ENCODE results near the gene ADAMTS4. TPM values are rescaled to one million over a fixed set of nuclear protein-coding genes. Genes with fewer than 3 reads are reported as not detected.

ADAMTS4 gene
- total RNA-seq, 1 experiment from 2014 or later = 31.6 TPM

DNA sequence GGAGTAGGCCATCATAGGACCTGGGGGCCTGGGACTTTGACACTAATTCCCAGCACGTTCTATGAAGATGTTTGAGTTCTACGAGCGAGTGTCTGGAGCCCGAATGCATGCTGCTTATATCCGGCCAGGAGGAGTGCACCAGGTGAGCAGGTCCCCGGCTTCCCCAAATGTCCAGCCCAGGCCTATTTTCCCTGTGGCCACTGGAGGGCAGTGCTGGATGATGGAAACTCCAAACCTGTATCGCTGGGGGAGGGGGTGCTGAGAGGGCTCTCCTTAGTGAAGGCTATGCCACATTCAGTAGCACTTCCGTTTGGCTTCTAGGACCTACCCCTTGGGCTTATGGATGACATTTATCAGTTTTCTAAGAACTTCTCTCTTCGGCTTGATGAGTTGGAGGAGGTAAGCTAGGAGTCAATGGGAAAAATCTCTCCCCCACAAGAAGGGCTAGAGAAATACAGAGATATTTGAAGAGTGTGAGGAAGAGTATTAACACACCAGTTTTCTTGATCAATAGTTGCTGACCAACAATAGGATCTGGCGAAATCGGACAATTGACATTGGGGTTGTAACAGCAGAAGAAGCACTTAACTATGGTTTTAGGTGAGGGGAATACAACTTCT lies 11.0 kb upstream of the ADAMTS4 start:
- intact Hi-C loops (cut with micrococcal nuclease; ENCODE audit: unreplicated experiment) = loop anchor here (5.0 kb wide), 1 partner anchor 172 kb away; no protein-coding TSS in a partner anchor
- ChIA-PET POLR2A (ENCODE audit: low non-redundant PET) (no interaction called here), CTCF (interaction anchor here (1.0 kb wide), 1 partner anchor 15 kb away, joined by 3 read pairs; no protein-coding TSS in a partner anchor)
- no peak overlapping the region for H3K4me3 ChIP-seq (ENCODE audit: low read depth, low read length, poor library complexity, severe bottlenecking)
- no peak overlapping the region for H3K27ac ChIP-seq (ENCODE audit: low read depth, low read length, poor library complexity, severe bottlenecking)
- peaks cover 83% of the 10 kb centered on the region for H3K36me3 ChIP-seq (ENCODE audit: insufficient read depth, low read length, poor library complexity, severe bottlenecking)
- no peaks in the 10 kb centered on the region for H3K27me3 ChIP-seq (replicated peaks; ENCODE audit: insufficient read depth, low read depth, low read length, poor library complexity)
- peak; percentile 85 for DNase-seq (ENCODE audit: low spot score)
- TF ChIP-seq, protein P1, sequence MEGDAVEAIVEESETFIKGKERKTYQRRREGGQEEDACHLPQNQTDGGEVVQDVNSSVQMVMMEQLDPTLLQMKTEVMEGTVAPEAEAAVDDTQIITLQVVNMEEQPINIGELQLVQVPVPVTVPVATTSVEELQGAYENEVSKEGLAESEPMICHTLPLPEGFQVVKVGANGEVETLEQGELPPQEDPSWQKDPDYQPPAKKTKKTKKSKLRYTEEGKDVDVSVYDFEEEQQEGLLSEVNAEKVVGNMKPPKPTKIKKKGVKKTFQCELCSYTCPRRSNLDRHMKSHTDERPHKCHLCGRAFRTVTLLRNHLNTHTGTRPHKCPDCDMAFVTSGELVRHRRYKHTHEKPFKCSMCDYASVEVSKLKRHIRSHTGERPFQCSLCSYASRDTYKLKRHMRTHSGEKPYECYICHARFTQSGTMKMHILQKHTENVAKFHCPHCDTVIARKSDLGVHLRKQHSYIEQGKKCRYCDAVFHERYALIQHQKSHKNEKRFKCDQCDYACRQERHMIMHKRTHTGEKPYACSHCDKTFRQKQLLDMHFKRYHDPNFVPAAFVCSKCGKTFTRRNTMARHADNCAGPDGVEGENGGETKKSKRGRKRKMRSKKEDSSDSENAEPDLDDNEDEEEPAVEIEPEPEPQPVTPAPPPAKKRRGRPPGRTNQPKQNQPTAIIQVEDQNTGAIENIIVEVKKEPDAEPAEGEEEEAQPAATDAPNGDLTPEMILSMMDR (conservative IDR thresholded peaks at IDR 0.05; ENCODE audit: low read depth, low read length) = peak; percentile 92
- no peak for TF ChIP-seq EZH2 (IDR thresholded peaks at IDR 0.05; ENCODE audit: borderline replicate concordance, low read depth, low read length, poor library complexity, severe bottlenecking)
- BruUV-seq (replicated peaks) = no TSS peak
- no peaks in the 10 kb centered on the region for H3K9me3 ChIP-seq (ENCODE audit: low read depth, low read length, poor library complexity, severe bottlenecking)
- H3K4me1 ChIP-seq (ENCODE audit: insufficient read depth, low read length, poor library complexity, severe bottlenecking) = no peaks in the 10 kb centered on the region

GRCh38 chr1:161207173-161207572 lies 8.3 kb upstream of the ADAMTS4 start:
- H3K4me1 ChIP-seq (ENCODE audit: insufficient read depth, low read length, poor library complexity, severe bottlenecking) = no peaks in the 10 kb centered on the region
- H3K27me3 ChIP-seq (replicated peaks; ENCODE audit: insufficient read depth, low read depth, low read length, poor library complexity) = no peaks in the 10 kb centered on the region
- ChIA-PET CTCF (no interaction called here), POLR2A (ENCODE audit: low non-redundant PET) (no interaction called here)
- peaks cover 72% of the 10 kb centered on the region for H3K36me3 ChIP-seq (ENCODE audit: insufficient read depth, low read length, poor library complexity, severe bottlenecking)
- H3K4me3 ChIP-seq (ENCODE audit: low read depth, low read length, poor library complexity, severe bottlenecking) = no peak overlapping the region
- intact Hi-C loops (cut with micrococcal nuclease; ENCODE audit: unreplicated experiment) = loop anchor here (5.0 kb wide), 1 partner anchor 175 kb away; no protein-coding TSS in a partner anchor
- no peak for TF ChIP-seq EZH2 (IDR thresholded peaks at IDR 0.05; ENCODE audit: borderline replicate concordance, low read depth, low read length, poor library complexity, severe bottlenecking)
- TF ChIP-seq, protein P1 (conservative IDR thresholded peaks at IDR 0.05; ENCODE audit: low read depth, low read length) = no peak
- peak overlapping the region; percentile 13 for H3K27ac ChIP-seq (ENCODE audit: low read depth, low read length, poor library complexity, severe bottlenecking)
- DNase-seq (ENCODE audit: low spot score) = no peak
- no TSS peak for BruUV-seq (replicated peaks)
- no peaks in the 10 kb centered on the region for H3K9me3 ChIP-seq (ENCODE audit: low read depth, low read length, poor library complexity, severe bottlenecking)

GRCh38 chr1:161206411-161207140 lies 7.7 kb upstream of the ADAMTS4 start:
- H3K4me1 ChIP-seq (ENCODE audit: insufficient read depth, low read length, poor library complexity, severe bottlenecking) = peaks cover 4% of the 10 kb centered on the region
- H3K27ac ChIP-seq (ENCODE audit: low read depth, low read length, poor library complexity, severe bottlenecking) = no peak overlapping the region
- DNase-seq (ENCODE audit: low spot score) = no peak
- intact Hi-C loops (cut with micrococcal nuclease; ENCODE audit: unreplicated experiment) = loop anchor here (5.0 kb wide), 1 partner anchor 176 kb away; no protein-coding TSS in a partner anchor
- no peaks in the 10 kb centered on the region for H3K27me3 ChIP-seq (replicated peaks; ENCODE audit: insufficient read depth, low read depth, low read length, poor library complexity)
- no peak for TF ChIP-seq EZH2 (IDR thresholded peaks at IDR 0.05; ENCODE audit: borderline replicate concordance, low read depth, low read length, poor library complexity, severe bottlenecking)
- TF ChIP-seq, protein P1 (conservative IDR thresholded peaks at IDR 0.05; ENCODE audit: low read depth, low read length) = no peak
- H3K36me3 ChIP-seq (ENCODE audit: insufficient read depth, low read length, poor library complexity, severe bottlenecking) = peaks cover 66% of the 10 kb centered on the region
- BruUV-seq (replicated peaks) = no TSS peak
- no peaks in the 10 kb centered on the region for H3K9me3 ChIP-seq (ENCODE audit: low read depth, low read length, poor library complexity, severe bottlenecking)
- no peak overlapping the region for H3K4me3 ChIP-seq (ENCODE audit: low read depth, low read length, poor library complexity, severe bottlenecking)
- ChIA-PET CTCF (no interaction called here), POLR2A (ENCODE audit: low non-redundant PET) (interaction anchor here (0.6 to 0.8 kb wide), 2 partner anchors 12 to 28 kb away, joined by 3 to 8 read pairs; no protein-coding TSS in a partner anchor)
